ENCODE data around the gene SLC24A3. TPM values are rescaled to one million over a fixed set of nuclear protein-coding genes. Genes with fewer than 3 reads are reported as not detected.

The SLC24A3 gene
- total RNA-seq, 1 donor from 2014 or later: 0.21 TPM

- Mint-ChIP-seq H3K27ac (no peak overlapping the region), H3K36me3 (no peaks in the 10 kb centered on the region), H3K4me1 (peaks cover 4% of the 10 kb centered on the region), H3K4me3 (no peak overlapping the region), H3K9me3 (no peaks in the 10 kb centered on the region), H3K27me3 (ENCODE audit: insufficient read depth, low read depth) (no peaks in the 10 kb centered on the region)
- no peaks in the 10 kb centered on the region for H3K9me3 ChIP-seq (ENCODE audit: low read depth)
- TF ChIP-seq EZH2phosphoT487 (IDR thresholded peaks at IDR 0.05) (no peak), EZH2 (IDR thresholded peaks at IDR 0.05) (no peak)
- TF ChIP-seq, protein P1, sequence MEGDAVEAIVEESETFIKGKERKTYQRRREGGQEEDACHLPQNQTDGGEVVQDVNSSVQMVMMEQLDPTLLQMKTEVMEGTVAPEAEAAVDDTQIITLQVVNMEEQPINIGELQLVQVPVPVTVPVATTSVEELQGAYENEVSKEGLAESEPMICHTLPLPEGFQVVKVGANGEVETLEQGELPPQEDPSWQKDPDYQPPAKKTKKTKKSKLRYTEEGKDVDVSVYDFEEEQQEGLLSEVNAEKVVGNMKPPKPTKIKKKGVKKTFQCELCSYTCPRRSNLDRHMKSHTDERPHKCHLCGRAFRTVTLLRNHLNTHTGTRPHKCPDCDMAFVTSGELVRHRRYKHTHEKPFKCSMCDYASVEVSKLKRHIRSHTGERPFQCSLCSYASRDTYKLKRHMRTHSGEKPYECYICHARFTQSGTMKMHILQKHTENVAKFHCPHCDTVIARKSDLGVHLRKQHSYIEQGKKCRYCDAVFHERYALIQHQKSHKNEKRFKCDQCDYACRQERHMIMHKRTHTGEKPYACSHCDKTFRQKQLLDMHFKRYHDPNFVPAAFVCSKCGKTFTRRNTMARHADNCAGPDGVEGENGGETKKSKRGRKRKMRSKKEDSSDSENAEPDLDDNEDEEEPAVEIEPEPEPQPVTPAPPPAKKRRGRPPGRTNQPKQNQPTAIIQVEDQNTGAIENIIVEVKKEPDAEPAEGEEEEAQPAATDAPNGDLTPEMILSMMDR (IDR thresholded peaks at IDR 0.05): no peak
- H3K4me2 ChIP-seq: no peak overlapping the region
- DNase-seq (ENCODE audit: low spot score): no peak
- H3K79me2 ChIP-seq (ENCODE audit: low read depth): no peaks in the 10 kb centered on the region
- H3K4me1 ChIP-seq: no peaks in the 10 kb centered on the region
- H3F3A ChIP-seq (ENCODE audit: low read depth): no peaks in the 10 kb centered on the region
- H3K27ac ChIP-seq: no peak overlapping the region
- H3K36me3 ChIP-seq: no peaks in the 10 kb centered on the region
- H3K4me3 ChIP-seq: no peak overlapping the region
- no peak overlapping the region for H2AFZ ChIP-seq (replicated peaks)
- no peak overlapping the region for H3K9ac ChIP-seq
- no peaks in the 10 kb centered on the region for H4K20me1 ChIP-seq (ENCODE audit: low read depth)
- H3K27me3 ChIP-seq: no peaks in the 10 kb centered on the region
These were observed 312.2 kb downstream of the SLC24A3 start for GRCh38 chr20:19524691-19525090.

GRCh38 chr20:19527509-19527908, 315.1 kb downstream of the SLC24A3 start:
- Mint-ChIP-seq H3K4me3 (no peak overlapping the region), H3K27ac (no peak overlapping the region), H3K4me1 (peaks cover 22% of the 10 kb centered on the region), H3K9me3 (no peaks in the 10 kb centered on the region), H3K36me3 (no peaks in the 10 kb centered on the region), H3K27me3 (ENCODE audit: insufficient read depth, low read depth) (peaks cover 5% of the 10 kb centered on the region)
- Histone ChIP-seq H3K79me2 (ENCODE audit: low read depth) (no peaks in the 10 kb centered on the region), H3K9me3 (ENCODE audit: low read depth) (no peaks in the 10 kb centered on the region), H4K20me1 (ENCODE audit: low read depth) (no peaks in the 10 kb centered on the region), H3K27me3 (no peaks in the 10 kb centered on the region), H2AFZ (replicated peaks) (no peak overlapping the region), H3K4me3 (no peak overlapping the region), H3K27ac (no peak overlapping the region), H3K9ac (no peak overlapping the region), H3K36me3 (no peaks in the 10 kb centered on the region), H3F3A (ENCODE audit: low read depth) (no peaks in the 10 kb centered on the region), H3K4me1 (no peaks in the 10 kb centered on the region), H3K4me2 (no peak overlapping the region)
- DNase-seq (ENCODE audit: low spot score): no peak
- no peak for TF ChIP-seq EZH2 (IDR thresholded peaks at IDR 0.05)
- TF ChIP-seq, protein P1 (IDR thresholded peaks at IDR 0.05): no peak
- TF ChIP-seq EZH2phosphoT487 (IDR thresholded peaks at IDR 0.05): no peak

- Histone ChIP-seq H3K9me3 (ENCODE audit: low read depth) (no peaks in the 10 kb centered on the region), H3K27ac (no peak overlapping the region), H3K4me3 (no peak overlapping the region), H3K36me3 (no peaks in the 10 kb centered on the region), H3F3A (ENCODE audit: low read depth) (no peaks in the 10 kb centered on the region), H4K20me1 (ENCODE audit: low read depth) (no peaks in the 10 kb centered on the region), H3K4me1 (no peaks in the 10 kb centered on the region), H3K79me2 (ENCODE audit: low read depth) (no peaks in the 10 kb centered on the region), H3K27me3 (no peaks in the 10 kb centered on the region), H3K9ac (no peak overlapping the region), H2AFZ (replicated peaks) (no peak overlapping the region), H3K4me2 (no peak overlapping the region)
- TF ChIP-seq, protein P1 (IDR thresholded peaks at IDR 0.05): no peak
- TF ChIP-seq EZH2phosphoT487 (IDR thresholded peaks at IDR 0.05): no peak
- TF ChIP-seq EZH2 (IDR thresholded peaks at IDR 0.05): no peak
- Mint-ChIP-seq H3K4me3 (no peak overlapping the region), H3K27ac (no peak overlapping the region), H3K36me3 (no peaks in the 10 kb centered on the region), H3K27me3 (ENCODE audit: insufficient read depth, low read depth) (peaks cover 8% of the 10 kb centered on the region), H3K9me3 (no peaks in the 10 kb centered on the region), H3K4me1 (peaks cover 22% of the 10 kb centered on the region)
- no peak for DNase-seq (ENCODE audit: low spot score)
These were observed 316.0 kb downstream of the SLC24A3 start for GRCh38 chr20:19528286-19529030.
